Measurements from ENCODE around the gene LRCOL1.

- no peak for TF ChIP-seq CTCF (IDR thresholded peaks at IDR 0.05)
- no peak for TF ChIP-seq POLR2AphosphoS5 (IDR thresholded peaks at IDR 0.05)
- no peak for TF ChIP-seq POLR2A (IDR thresholded peaks at IDR 0.05)
- TF ChIP-seq EP300 (IDR thresholded peaks at IDR 0.05) = no peak
Measured at GRCh38 chr12:132641811-132642650, 31.6 kb upstream of the LRCOL1 start.
